Head of caudate nucleus (tissue), 42 donors: Measurements from ENCODE around the gene NIPSNAP3A.

ENCODE experiments used
- DNase-seq, 42 donors: peaks; one replicate each; pipeline versions ENCODE4 v3.0.0 to v3.0.0-alpha.2; 2020 to 2021; ENCODE audit warnings: mixed read lengths in 7 of 42
- intact Hi-C: fragments of 100-400 bp; cut with DNase I; formaldehyde crosslinking; loops from one replicate; pipeline ENCODE4 v1.15.0; 2022

Gene NIPSNAP3A

GRCh38 chr9:104772714-104773510 lies 25.4 kb downstream of the NIPSNAP3A start:
- intact Hi-C loops = no loop called here
- peak in 9 of 42 donors; percentile 21 to 57 (median 35) for DNase-seq

GRCh38 chr9:104774132-104774531 lies 26.6 kb downstream of the NIPSNAP3A start:
- no peak for DNase-seq
- intact Hi-C loops = no loop called here

- intact Hi-C loops = no loop called here
These were observed 27.5 kb downstream of the NIPSNAP3A start for GRCh38 chr9:104774831-104775573.

GRCh38 chr9:104775574-104775936 lies 28.1 kb downstream of the NIPSNAP3A start:
- intact Hi-C loops = no loop called here
- no peak for DNase-seq

More at GRCh38 chr9:104774831-104775573, 27.5 kb downstream of the NIPSNAP3A start:
- DNase-seq = peak in 2 of 42 donors; percentile 25 to 47

GRCh38 chr9:104775976-104776375 lies 28.5 kb downstream of the NIPSNAP3A start:
- intact Hi-C loops = no loop called here

GRCh38 chr9:104776797-104777196 lies 29.3 kb downstream of the NIPSNAP3A start:
- intact Hi-C loops = no loop called here
- no peak for DNase-seq

More at GRCh38 chr9:104775976-104776375, 28.5 kb downstream of the NIPSNAP3A start:
- no peak for DNase-seq

GRCh38 chr9:104778802-104779201 lies 31.3 kb downstream of the NIPSNAP3A start:
- intact Hi-C loops = no loop called here
- no peak for DNase-seq

GRCh38 chr9:104779334-104779733 lies 31.9 kb downstream of the NIPSNAP3A start:
- intact Hi-C loops = no loop called here
- DNase-seq = no peak

- intact Hi-C loops = no loop called here
- no peak for DNase-seq
These were observed 32.6 kb downstream of the NIPSNAP3A start for GRCh38 chr9:104779946-104780535.

- peak in 1 of 42 donors; percentile 31 for DNase-seq
- intact Hi-C loops = no loop called here
These were observed 33.4 kb downstream of the NIPSNAP3A start for GRCh38 chr9:104780796-104781395.

- DNase-seq = no peak
- intact Hi-C loops = no loop called here
These were observed 36.1 kb downstream of the NIPSNAP3A start for GRCh38 chr9:104783588-104783987.

GRCh38 chr9:104784098-104784497 lies 36.6 kb downstream of the NIPSNAP3A start:
- intact Hi-C loops = no loop called here

GRCh38 chr9:104786293-104786692 lies 38.8 kb downstream of the NIPSNAP3A start:
- no peak for DNase-seq
- intact Hi-C loops = no loop called here

More at GRCh38 chr9:104784098-104784497, 36.6 kb downstream of the NIPSNAP3A start:
- DNase-seq = no peak

- DNase-seq = no peak
These were observed 40.0 kb downstream of the NIPSNAP3A start for GRCh38 chr9:104787306-104788015.

GRCh38 chr9:104788251-104788650 lies 40.8 kb downstream of the NIPSNAP3A start:
- intact Hi-C loops = no loop called here
- DNase-seq = no peak

More at GRCh38 chr9:104787306-104788015, 40.0 kb downstream of the NIPSNAP3A start:
- intact Hi-C loops = no loop called here

- no peak for DNase-seq
- intact Hi-C loops = no loop called here
These were observed 46.6 kb downstream of the NIPSNAP3A start for GRCh38 chr9:104794070-104794469.

GRCh38 chr9:104795082-104795481 lies 47.6 kb downstream of the NIPSNAP3A start:
- intact Hi-C loops = no loop called here

GRCh38 chr9:104795857-104796256 lies 48.4 kb downstream of the NIPSNAP3A start:
- DNase-seq = no peak
- intact Hi-C loops = no loop called here

More at GRCh38 chr9:104795082-104795481, 47.6 kb downstream of the NIPSNAP3A start:
- DNase-seq = no peak
